ENCODE results near the gene CCR8. TPM values are rescaled to one million over a fixed set of nuclear protein-coding genes. Genes with fewer than 3 reads are reported as not detected.

CCR8 gene
- total RNA-seq, 1 donor from 2014 or later = not detected

DNA sequence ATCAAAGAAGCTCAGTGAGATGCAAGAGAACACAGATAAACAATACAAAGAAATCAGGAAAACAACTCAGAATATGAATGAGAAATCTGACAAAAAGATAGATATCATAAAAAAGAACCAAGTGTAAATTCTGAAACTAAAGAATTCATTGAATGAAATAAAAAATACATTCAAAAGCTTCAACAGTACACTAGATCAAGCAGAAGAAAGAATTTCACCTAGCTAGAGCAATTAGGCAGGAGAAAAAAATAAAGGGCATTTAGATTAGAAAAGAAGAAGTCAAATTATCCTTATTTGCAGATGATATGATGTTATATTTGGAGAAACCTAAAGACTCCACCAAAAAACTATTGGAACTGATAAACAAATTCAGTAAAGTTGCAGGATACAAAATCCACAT is 30.2 kb upstream of the CCR8 start:
- Mint-ChIP-seq H3K4me3 (ENCODE audit: unreplicated experiment) (no peak overlapping the region), H3K36me3 (ENCODE audit: low read depth, unreplicated experiment) (peaks cover 5% of the 10 kb centered on the region), H3K27ac (ENCODE audit: unreplicated experiment) (no peak overlapping the region), H3K27me3 (ENCODE audit: unreplicated experiment) (peaks cover 9% of the 10 kb centered on the region), H3K9me3 (ENCODE audit: unreplicated experiment) (peaks cover 4% of the 10 kb centered on the region), H3K4me1 (ENCODE audit: unreplicated experiment) (peaks cover 19% of the 10 kb centered on the region)
- TF ChIP-seq, protein P1, sequence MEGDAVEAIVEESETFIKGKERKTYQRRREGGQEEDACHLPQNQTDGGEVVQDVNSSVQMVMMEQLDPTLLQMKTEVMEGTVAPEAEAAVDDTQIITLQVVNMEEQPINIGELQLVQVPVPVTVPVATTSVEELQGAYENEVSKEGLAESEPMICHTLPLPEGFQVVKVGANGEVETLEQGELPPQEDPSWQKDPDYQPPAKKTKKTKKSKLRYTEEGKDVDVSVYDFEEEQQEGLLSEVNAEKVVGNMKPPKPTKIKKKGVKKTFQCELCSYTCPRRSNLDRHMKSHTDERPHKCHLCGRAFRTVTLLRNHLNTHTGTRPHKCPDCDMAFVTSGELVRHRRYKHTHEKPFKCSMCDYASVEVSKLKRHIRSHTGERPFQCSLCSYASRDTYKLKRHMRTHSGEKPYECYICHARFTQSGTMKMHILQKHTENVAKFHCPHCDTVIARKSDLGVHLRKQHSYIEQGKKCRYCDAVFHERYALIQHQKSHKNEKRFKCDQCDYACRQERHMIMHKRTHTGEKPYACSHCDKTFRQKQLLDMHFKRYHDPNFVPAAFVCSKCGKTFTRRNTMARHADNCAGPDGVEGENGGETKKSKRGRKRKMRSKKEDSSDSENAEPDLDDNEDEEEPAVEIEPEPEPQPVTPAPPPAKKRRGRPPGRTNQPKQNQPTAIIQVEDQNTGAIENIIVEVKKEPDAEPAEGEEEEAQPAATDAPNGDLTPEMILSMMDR (IDR thresholded peaks at IDR 0.05; ENCODE audit: unreplicated experiment) = no peak
- no peak for DNase-seq (ENCODE audit: low spot score)

DNA sequence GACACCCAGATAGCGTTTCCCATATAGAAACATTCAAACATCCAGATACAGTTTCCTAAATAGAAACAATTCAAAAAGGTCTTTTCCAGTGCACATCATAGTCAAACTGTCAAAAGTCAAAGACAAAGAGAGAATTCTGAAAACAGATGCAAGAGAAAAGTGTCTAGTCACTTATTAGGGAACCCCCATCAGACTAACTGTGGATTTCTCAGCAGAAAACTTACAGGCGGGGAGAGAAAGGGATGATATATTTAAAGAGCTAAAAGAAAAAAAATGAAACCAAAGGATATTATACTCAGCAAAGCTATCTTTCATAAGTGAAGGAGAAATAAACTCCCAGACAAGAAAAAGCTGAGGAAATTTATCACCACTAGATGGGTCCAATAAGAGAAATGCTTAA is 27.3 kb upstream of the CCR8 start:
- Mint-ChIP-seq H3K9me3 (ENCODE audit: unreplicated experiment) (no peaks in the 10 kb centered on the region), H3K4me3 (ENCODE audit: unreplicated experiment) (no peak overlapping the region), H3K36me3 (ENCODE audit: low read depth, unreplicated experiment) (peaks cover 5% of the 10 kb centered on the region), H3K4me1 (ENCODE audit: unreplicated experiment) (peaks cover 2% of the 10 kb centered on the region), H3K27me3 (ENCODE audit: unreplicated experiment) (peaks cover 9% of the 10 kb centered on the region), H3K27ac (ENCODE audit: unreplicated experiment) (no peak overlapping the region)
- DNase-seq (ENCODE audit: low spot score) = no peak
- TF ChIP-seq, protein P1 (IDR thresholded peaks at IDR 0.05; ENCODE audit: unreplicated experiment) = no peak

DNA sequence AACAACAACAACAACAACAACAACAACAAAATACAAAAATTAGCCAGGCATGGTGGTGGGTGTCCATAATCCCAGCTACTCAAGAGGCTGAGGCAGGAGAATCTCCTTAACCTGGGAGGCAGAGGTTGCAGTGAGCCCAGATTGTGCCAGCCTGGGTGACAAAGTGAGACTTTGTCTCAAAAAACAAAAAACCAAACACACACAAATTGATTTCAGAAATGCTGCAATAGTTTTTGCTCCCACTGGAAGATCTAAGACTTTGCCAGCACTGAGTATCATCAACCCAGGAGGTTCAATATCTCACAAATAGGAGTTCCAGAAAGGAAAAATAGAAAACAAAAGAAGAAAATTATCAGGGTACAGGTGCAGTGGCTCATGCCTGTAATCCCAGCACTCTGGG is 16.2 kb upstream of the CCR8 start:
- Mint-ChIP-seq H3K4me1 (ENCODE audit: unreplicated experiment) (no peaks in the 10 kb centered on the region), H3K4me3 (ENCODE audit: unreplicated experiment) (no peak overlapping the region), H3K36me3 (ENCODE audit: low read depth, unreplicated experiment) (peaks cover 4% of the 10 kb centered on the region), H3K9me3 (ENCODE audit: unreplicated experiment) (peaks cover 4% of the 10 kb centered on the region), H3K27me3 (ENCODE audit: unreplicated experiment) (peaks cover 4% of the 10 kb centered on the region), H3K27ac (ENCODE audit: unreplicated experiment) (no peak overlapping the region)
- DNase-seq (ENCODE audit: low spot score) = no peak
- TF ChIP-seq, protein P1 (IDR thresholded peaks at IDR 0.05; ENCODE audit: unreplicated experiment) = no peak

DNA sequence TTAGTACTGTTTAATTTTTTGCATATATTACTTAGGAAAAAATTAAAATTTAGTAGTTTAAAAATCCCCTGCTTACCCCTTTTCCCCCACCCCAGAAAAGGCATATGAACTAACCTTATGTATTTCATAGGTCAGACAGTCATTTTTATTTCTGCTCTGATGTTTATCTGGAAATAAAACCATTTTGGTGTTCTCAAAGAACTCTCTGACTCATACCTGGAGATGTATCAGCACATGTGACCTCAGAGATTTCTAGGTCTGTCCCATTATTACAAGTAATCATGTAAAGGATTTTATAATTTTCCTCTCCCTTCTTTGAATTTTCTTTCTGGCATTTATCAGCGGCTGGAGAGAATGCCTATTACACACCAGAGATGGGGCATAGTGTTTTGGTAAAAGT is 14.1 kb upstream of the CCR8 start:
- H3K4me1 Mint-ChIP-seq (ENCODE audit: unreplicated experiment) = no peaks in the 10 kb centered on the region

DNA sequence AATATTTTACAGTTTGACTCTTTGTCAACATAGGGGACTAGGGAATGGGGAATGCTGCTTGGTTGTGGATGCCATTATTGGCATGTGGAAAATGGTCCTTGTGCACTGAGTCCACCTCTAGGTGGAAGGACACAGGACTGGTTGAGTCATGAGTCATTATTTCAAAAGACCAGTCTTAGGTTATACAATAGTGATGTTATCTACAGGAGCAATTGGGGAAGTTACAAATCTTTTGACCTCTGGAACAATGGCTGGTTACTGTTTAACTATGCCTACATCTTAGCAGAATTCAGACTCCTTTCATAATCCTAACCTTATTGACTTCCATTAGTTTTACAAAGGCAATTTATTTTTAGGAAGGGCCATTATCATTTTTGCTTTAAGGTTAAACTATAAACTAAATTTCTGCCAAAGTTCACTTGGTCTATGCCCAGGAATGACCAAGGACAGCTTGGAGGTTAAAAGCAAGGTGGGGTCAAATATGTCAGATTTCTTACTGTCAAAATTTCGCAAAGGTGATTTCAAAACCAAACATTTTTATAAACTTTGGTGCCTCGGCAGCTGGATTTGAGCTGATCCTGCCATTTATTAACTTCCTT is 11.8 kb upstream of the CCR8 start:
- DNase-seq (ENCODE audit: low spot score) = no peak
- TF ChIP-seq, protein P1 (IDR thresholded peaks at IDR 0.05; ENCODE audit: unreplicated experiment) = no peak
- Mint-ChIP-seq H3K9me3 (ENCODE audit: unreplicated experiment) (peaks cover 4% of the 10 kb centered on the region), H3K4me3 (ENCODE audit: unreplicated experiment) (no peak overlapping the region), H3K36me3 (ENCODE audit: low read depth, unreplicated experiment) (peaks cover 4% of the 10 kb centered on the region), H3K27me3 (ENCODE audit: unreplicated experiment) (peaks cover 4% of the 10 kb centered on the region), H3K27ac (ENCODE audit: unreplicated experiment) (no peak overlapping the region), H3K4me1 (ENCODE audit: unreplicated experiment) (no peaks in the 10 kb centered on the region)

More for the DNA sequence above, 14.1 kb upstream of the CCR8 start:
- DNase-seq (ENCODE audit: low spot score) = no peak
- Mint-ChIP-seq H3K27me3 (ENCODE audit: unreplicated experiment) (peaks cover 4% of the 10 kb centered on the region), H3K9me3 (ENCODE audit: unreplicated experiment) (peaks cover 4% of the 10 kb centered on the region), H3K36me3 (ENCODE audit: low read depth, unreplicated experiment) (peaks cover 4% of the 10 kb centered on the region), H3K4me3 (ENCODE audit: unreplicated experiment) (no peak overlapping the region), H3K27ac (ENCODE audit: unreplicated experiment) (no peak overlapping the region)
- TF ChIP-seq, protein P1 (IDR thresholded peaks at IDR 0.05; ENCODE audit: unreplicated experiment) = no peak
